Gastrocnemius medialis (tissue), 4 donors: ENCODE measurements around the gene TSSK1B.

Source experiments
- POLR2A ChIP-seq, 2 donors: fragments of 450-650 bp; IDR thresholded peaks; one replicate each; pipeline ENCODE4 v1.6.1; 2017; ENCODE audit warnings: antibody characterized with exemption in 2 of 2, mild to moderate bottlenecking in 2 of 2, moderate library complexity in 2 of 2
- TF ChIP-seq, protein P1 (sequence below), 5 experiments: fragments of 450-650 bp in 3 of 5; fragments of 200-600 bp in 2 of 5; sonication (generic) in 2 of 5; IDR thresholded peaks in 4 of 5; conservative IDR thresholded peaks in 1 of 5; 1 replicate in 4 of 5; 2 replicates in 1 of 5; pipeline ENCODE4 v1.5.1; 2016 to 2019; ENCODE audit warnings: antibody characterized with exemption in 5 of 5, mild to moderate bottlenecking in 3 of 5, moderate library complexity in 3 of 5

GRCh38 chr5:113478691-113479090, 43.9 kb upstream of the TSSK1B start:
- TF ChIP-seq, protein P1, sequence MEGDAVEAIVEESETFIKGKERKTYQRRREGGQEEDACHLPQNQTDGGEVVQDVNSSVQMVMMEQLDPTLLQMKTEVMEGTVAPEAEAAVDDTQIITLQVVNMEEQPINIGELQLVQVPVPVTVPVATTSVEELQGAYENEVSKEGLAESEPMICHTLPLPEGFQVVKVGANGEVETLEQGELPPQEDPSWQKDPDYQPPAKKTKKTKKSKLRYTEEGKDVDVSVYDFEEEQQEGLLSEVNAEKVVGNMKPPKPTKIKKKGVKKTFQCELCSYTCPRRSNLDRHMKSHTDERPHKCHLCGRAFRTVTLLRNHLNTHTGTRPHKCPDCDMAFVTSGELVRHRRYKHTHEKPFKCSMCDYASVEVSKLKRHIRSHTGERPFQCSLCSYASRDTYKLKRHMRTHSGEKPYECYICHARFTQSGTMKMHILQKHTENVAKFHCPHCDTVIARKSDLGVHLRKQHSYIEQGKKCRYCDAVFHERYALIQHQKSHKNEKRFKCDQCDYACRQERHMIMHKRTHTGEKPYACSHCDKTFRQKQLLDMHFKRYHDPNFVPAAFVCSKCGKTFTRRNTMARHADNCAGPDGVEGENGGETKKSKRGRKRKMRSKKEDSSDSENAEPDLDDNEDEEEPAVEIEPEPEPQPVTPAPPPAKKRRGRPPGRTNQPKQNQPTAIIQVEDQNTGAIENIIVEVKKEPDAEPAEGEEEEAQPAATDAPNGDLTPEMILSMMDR (IDR thresholded peaks at IDR 0.05 in 4 of 5, conservative IDR thresholded peaks at IDR 0.05 in 1 of 5) = no peak
- TF ChIP-seq POLR2A (IDR thresholded peaks at IDR 0.05) = no peak
